GM18867 (cell line): ENCODE data around the gene SHMT1.
"Not testable (repeated sequence)": the region's sequence is repeated elsewhere in the genome, so short reads cannot be mapped to it uniquely, and the experiment has no call there.

Source experiments
- ATAC-seq: cut with Tn5 transposase; IDR thresholded peaks from one replicate; pipeline ENCODE4 v1.9.1; 2021; ENCODE audit warnings: mild to moderate bottlenecking, moderate library complexity; ENCODE audit not compliant: unreplicated experiment

Gene SHMT1

GRCh38 chr17:18379246-18380146 lies 16.1 kb upstream of the SHMT1 start:
- ATAC-seq = no peak

GRCh38 chr17:18378614-18379013 lies 15.3 kb upstream of the SHMT1 start:
- not testable (repeated sequence) for ATAC-seq

GRCh38 chr17:18378205-18378505 lies 14.8 kb upstream of the SHMT1 start:
- no peak for ATAC-seq

GRCh38 chr17:18377437-18378204 lies 14.3 kb upstream of the SHMT1 start, which contains the start of gene EVPLL:
EVPLL (plus strand) TSS chr17:18377778; CDS start chr17:18380938, 3,160 bp downstream.
- no peak for ATAC-seq

- ATAC-seq = no peak
These were observed 10.9 kb upstream of the SHMT1 start for GRCh38 chr17:18374216-18374615.

GRCh38 chr17:18373181-18373580 lies 9.8 kb upstream of the SHMT1 start:
- not testable (repeated sequence) for ATAC-seq

GRCh38 chr17:18371455-18371854 lies 8.1 kb upstream of the SHMT1 start:
- no peak for ATAC-seq

- no peak for ATAC-seq
These were observed 7.4 kb upstream of the SHMT1 start for GRCh38 chr17:18370761-18371160.

- no peak for ATAC-seq
These were observed 5.6 kb upstream of the SHMT1 start for GRCh38 chr17:18368946-18369345.

- no peak for ATAC-seq
These were observed 816 bp upstream of the SHMT1 start for GRCh38 chr17:18364166-18364565.

- ATAC-seq = no peak
These were observed 651 bp downstream of the SHMT1 start for GRCh38 chr17:18362698-18363100.

- ATAC-seq = no peak
These were observed 1.3 kb downstream of the SHMT1 start for GRCh38 chr17:18361837-18362697.

GRCh38 chr17:18360518-18360917 lies 2.8 kb downstream of the SHMT1 start:
- no peak for ATAC-seq

GRCh38 chr17:18356624-18357023 lies 6.7 kb downstream of the SHMT1 start:
- no peak for ATAC-seq

- no peak for ATAC-seq
These were observed 9.8 kb downstream of the SHMT1 start for GRCh38 chr17:18353541-18353940.

- ATAC-seq = no peak
These were observed 19.3 kb downstream of the SHMT1 start for GRCh38 chr17:18344021-18344420.

- ATAC-seq = no peak
These were observed 23.4 kb downstream of the SHMT1 start for GRCh38 chr17:18339933-18340332.

GRCh38 chr17:18338158-18338557 lies 25.2 kb downstream of the SHMT1 start:
- ATAC-seq = not testable (repeated sequence)

- no peak for ATAC-seq
These were observed 30.4 kb downstream of the SHMT1 start for GRCh38 chr17:18332909-18333489.

- ATAC-seq = no peak
These were observed 31.5 kb downstream of the SHMT1 start for GRCh38 chr17:18331879-18332278.
